GM18517 (cell line): ENCODE results near the gene RAPGEF3.

Source experiments
- ATAC-seq: cut with Tn5 transposase; IDR thresholded peaks from one replicate; pipeline ENCODE4 v1.9.1; 2021; ENCODE audit warnings: mild to moderate bottlenecking, moderate library complexity; ENCODE audit not compliant: unreplicated experiment

The RAPGEF3 gene

DNA sequence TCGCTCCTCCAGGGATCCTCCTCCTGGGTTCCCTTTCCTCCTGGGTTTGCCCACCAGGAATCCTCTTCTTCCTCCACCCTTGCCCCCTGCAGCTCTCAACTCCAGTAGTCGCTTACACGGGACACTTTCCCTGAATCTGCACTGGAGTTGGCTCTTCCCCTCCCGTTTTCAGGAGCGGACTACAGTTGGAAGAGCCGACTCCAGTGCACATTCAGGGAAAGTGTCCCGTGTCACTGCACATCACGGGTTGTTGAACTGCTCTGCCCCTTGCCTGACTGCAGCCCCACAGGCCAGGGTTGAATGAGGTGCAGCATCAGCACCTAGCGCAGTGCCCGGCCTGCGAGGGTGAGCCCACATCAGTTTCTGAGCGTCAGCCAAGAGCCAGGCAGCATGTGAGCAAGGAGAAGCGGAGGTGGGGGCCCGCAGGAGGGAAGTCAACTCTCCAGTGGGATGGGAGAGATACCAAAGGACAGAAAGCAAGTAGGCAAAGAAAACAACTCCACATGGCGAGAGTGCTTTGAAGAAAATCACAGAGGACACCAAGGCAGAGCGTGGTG, 13.1 kb downstream of the RAPGEF3 start:
- no peak for ATAC-seq

DNA sequence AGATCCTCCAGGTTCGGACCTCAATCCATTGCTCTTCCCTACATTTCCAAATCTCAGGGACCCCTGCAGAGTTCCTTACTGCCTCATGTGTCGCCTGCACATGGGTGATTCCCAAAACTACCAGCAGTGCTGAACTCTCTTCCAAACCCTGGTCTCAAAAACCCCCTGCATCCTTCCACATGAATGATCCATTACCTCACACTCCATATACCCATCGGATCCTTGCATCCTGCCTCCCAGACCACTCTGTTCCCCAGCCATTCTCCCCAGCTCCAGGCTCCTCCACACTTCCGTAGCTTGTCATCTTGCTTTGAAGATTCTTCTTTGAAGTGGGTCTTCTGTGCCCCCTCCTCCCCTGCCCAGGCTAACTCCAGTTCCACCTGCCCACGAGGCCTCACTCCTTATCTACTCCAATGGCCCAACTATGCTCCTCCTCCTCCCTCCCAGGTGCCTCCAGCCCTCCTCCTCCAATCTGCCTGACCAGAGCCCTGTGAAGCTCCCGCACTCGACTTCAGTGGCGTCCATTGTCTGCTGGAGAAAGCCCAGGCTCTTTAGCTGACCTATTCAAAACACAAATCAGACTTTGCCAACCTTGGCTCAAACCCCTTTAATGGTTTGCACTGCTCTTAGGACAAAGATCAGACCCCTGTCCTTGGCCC, 13.8 kb downstream of the RAPGEF3 start:
- ATAC-seq = no peak

DNA sequence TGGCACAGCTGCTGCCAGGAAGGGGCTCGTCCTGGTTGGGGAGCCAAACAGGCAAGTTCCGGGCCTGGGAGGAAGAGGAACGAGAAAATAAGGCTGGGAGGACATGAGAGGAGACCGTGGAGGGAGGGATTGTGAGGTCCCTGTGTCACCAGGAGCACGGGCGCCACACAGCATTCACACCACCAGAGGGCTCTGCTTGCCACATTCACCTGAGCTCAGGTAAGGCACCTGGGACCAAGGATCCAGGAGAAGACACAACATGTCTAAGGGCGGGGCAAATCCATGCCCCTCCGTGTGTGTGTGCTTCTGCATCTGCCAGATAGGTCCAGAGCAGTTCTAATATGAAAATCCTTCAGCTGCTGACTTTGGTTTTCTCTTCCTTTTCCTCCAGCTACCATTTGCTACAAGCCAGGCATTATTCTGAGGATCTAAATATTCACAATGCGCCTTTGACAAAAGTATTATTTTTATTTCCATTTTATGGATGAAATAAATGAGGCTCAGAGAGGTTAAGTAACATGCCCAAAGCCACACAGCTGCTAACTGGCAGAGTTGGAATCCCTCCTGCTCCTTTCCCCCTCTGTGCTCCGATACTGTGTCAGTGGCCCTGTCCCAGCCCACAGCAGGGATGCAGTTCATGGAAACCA, 14.6 kb downstream of the RAPGEF3 start:
- no peak for ATAC-seq

DNA sequence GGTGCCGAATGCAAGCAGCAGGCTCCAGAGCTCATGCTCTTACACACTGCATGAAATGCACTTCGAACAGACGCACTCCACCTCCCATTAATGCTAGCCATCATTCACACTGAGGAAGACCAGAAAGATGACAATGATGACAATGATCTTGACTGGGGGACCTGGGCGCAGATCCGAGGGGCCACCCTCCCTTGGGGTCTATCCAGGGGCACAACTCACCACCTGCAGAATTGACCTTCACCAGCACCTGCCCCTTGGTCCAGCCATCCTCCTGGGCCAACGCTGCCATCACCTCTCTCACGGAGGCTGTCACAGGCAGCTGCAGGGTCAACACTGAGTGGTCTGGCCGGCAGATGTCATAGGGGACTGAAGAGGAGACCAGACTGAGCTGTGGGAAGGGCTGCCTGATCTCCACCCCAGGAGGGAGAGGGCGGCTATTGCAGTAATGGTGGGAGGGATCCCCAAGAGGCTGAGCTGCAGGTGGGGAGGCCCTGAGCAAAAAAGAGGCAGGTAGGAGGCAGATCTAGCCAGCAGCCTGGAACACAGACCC, 15.3 kb downstream of the RAPGEF3 start:
- no peak for ATAC-seq

DNA sequence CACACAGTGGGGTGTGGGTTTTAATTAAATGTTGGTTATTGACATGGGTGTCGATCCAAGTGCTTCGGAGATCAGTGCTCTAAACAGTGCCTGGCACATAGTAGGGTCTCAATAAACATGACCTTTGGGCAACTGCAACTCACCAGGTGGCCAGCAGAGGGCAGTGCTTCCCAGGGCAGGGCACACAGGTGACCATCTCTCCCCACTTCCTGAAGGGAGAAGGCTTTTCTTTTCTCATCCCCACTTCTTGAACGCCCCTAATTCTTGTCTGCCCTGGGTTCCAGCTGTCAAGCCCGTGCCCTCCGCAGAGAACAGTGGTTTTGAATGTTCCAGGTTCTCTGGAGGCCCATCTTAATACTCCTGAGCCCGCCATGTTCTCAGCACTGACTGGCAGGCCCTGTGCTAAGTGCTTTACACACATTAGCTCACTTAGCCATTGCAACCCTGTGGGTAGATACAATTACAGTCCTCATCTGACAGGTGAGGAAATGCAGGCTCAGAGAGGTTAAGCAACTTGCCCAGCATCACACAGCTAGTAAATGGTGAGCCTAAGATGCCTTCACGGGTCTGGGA, 16.3 kb downstream of the RAPGEF3 start:
- no peak for ATAC-seq

DNA sequence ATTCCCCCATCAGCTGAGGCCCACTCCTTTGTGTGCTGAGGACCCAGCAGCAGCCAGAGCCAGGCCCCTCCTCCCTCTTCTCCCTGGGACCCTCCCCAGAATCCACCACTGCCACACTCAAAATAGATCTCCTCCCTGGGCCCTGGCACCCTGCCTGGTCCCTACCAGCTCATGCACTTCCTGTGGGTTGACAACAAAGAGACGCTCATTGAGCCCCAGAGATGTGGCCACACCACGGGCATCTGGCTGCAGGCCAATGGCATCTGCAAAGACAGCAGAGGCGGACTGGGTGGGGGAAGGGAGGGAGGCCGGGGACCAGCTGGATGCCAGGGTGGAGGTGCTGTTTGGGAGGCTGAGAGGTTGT, 17.4 kb downstream of the RAPGEF3 start:
- no peak for ATAC-seq

DNA sequence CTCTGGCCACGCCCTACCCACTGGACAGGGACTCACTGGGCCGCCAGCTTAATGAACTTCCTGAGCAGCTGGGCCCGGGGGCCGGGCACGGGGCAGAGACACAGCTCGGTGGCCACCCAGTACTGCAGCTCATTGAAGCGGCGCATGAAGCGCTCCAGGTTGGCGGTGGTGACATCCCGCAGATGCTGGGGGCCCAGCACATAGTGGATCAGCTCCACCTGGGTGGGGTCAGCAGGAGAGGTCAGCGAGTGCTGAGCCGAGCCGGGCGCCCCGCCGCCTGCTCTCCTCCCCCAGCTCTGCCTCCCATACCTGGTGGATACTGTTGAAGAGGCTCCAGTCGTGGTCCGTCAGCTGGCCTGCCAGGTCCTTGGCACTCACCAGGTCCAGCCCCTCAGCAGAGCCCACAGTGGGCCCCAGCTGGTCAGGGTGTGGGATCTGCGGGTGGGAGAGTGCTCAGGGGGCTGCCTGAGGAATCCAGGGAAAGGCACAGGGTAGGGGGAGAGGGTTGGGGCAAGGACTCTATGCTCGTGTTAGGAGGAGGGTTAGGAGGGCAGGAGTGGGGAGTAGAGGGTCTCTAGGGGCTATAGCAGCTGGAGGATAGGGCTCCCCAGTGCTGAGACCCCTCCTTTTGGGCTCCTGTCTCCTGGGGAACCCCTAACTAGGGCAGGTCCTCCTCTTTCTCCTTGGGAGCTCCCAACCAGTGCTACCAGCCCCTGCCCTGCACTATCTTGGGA, 17.9 kb downstream of the RAPGEF3 start:
- ATAC-seq = no peak

DNA sequence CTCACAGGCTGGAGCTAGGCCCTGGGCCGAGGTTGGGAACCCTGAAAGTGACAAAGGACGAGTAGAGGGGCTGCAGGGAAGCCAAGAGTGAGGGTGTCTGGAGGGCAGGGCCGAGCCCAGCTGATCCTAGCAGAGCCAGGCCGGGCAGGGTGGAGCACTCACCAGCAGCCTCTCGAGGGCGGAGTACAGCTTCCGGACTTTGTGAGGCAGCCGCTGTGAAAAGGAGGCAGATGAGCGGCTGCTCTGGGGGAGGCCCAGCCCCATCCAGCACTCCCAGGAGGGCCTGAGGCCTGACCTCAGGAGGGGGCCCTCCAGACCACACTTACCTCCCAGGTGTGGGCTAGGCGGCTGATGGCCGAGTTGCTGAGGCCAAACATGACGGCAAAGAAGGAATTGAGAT, 18.7 kb downstream of the RAPGEF3 start:
- ATAC-seq = peak; percentile 58

DNA sequence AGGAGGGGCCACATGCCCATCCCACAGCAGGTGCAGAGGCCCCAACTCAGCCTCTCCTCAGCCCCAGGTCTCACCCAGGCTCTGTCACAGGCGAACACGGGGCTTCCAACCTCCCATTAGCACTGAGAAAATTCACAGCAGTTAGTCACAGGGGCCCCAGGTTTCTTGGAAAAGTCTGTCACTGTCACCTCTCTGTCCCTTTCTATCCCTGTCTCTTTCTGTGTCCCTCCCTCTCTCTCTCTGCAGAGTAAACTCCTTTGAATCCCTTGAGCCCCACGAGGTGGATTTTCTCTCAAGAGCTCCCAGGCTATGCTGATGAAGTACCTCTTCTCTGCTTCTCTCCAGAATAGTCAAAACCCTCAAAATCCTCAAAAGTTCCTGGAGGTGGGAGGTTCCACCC, 19.4 kb downstream of the RAPGEF3 start:
- no peak for ATAC-seq

DNA sequence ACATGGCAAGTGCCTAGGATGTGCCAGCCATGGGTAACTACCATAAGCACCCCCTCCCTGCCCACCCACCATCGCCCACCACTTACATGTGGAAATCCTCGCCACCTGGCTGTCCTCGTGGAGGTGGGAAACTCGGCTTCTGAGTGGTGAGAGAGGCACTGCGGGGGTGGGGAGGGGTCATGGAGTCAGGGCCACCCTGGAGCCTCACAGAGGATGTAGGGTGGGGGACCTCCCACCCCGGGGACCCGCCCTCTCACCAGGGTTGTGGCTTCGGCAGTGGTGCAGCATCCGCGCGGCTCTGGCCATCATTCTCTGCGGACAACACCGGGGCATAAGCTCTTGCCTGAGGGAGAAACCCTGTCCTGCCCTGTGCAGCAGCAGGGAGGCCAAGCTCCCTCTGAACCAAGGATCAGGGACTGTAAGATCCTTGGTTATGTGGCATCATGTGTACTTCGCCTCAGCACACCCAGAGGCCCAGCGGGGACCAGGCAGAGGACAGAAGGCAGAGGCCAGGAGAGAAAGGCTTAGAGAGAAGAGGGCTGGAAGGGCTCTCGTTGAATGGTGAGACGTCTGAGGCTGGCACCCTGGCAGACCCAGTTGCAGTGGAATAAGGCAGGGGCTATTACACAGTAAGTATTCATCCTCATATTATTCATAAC, 20.6 kb downstream of the RAPGEF3 start:
- no peak for ATAC-seq

DNA sequence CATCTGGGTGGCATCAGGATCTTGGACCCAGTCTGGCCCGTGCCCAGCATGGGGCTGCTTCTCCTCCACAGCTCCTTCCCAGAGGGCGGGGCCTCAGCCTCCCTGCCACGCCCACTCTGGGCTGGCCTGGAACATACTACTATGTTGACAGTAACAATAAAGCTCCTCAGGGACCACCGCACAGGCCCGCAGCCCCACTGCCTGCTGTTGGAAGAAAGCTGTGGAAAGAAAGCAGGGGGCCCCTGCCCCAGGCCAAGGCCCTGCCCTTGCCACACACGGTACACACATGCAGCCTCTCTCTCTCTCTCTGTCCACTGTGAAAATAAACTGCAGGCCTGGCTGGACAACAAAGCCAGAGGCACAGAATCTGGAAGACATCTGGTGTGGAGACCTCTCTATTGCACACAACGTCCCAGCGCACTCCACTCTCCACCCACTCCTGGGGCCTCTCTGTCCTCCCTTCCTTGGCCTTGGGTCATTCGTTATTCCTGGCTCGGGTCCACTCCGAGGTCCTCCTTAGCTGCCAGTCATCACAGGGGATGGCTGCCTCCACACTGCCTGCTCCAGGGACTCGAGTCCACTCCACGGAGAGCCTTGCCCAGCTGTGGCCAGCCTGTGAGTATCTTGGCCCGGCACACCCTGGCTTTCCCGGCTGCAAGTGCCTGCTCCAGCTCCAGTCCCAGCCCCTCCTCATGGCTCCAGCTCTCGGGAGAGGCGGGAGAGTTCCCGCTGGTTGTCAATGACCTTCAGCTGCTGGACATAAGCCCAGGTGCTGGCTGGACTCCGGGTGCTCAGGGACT, 21.6 kb downstream of the RAPGEF3 start:
- ATAC-seq = no peak

DNA sequence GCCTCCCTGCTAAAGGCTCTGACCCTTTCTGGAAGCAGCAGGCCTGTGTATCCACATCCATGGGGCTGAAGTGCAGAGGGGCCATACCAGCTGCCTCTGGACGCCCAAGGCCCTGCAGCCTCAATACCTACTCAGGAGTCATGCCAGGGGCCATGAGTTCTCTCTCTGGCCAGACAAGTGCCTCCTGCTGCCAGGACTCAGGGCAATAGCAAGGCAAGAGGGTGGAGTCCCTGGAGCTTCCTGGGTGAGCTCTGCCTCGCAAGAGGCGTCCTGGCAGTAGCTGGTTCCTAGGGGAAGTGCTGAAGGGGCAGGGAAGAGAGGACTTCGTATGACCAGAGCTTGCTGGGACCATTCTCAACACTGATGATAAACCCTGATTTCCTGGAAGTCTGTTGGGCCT, 22.5 kb downstream of the RAPGEF3 start:
- no peak for ATAC-seq

DNA sequence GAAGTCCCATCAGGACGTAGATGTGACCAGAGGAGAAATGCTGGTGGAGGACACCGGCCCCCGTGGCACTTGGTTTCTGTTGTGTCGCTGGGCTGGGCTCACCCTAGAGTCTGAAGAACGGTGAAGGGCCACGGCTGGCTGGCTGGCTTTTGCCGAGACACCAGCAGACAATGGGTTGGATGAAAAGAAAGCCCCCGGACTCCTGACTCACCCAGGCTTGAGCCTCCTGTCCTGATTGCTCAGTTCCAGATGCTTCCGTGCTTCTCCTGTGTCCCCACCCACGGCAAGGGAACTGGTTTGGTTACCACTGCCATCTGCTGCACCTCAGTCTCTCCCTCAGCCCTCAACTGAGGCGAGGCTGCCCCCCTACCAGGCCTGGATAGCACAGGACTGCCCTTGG, 23.0 kb downstream of the RAPGEF3 start:
- ATAC-seq = no peak

DNA sequence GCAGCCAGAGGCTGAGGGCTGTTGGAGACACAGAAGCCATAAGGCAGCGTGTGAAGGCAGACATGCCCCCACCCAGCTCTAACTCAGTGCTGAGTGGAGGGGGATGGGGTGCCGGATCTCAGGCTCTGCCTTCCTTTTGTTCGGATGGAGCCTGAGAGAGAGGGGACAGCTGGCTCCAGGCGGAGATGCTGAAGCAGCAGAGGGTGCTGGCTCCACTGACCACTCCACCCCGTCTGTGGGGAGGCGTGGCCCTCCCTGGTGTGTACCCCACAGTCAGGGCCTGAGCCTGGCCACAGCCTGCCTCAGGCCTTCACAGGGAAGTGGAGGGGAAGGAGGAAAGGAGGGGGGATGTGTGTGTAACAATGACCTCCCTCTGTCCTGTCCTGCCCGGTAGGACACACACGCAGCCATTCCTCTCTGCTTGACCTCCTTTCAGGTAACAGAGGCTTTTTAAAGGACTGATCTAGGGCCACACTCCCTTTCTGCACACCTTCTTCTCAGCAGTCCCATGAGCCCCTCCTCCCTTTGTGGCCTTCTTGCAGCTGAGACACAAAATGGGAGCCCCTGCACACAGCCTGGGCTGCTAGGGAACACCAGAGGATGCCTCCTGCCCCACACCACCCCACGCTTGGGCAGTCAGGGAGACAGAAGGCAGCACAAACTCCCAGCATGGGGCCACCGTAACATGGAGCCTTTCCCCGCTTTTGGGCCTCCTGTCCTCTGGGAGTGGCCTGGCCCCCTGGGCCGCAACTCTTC, 23.8 kb downstream of the RAPGEF3 start:
- no peak for ATAC-seq

DNA sequence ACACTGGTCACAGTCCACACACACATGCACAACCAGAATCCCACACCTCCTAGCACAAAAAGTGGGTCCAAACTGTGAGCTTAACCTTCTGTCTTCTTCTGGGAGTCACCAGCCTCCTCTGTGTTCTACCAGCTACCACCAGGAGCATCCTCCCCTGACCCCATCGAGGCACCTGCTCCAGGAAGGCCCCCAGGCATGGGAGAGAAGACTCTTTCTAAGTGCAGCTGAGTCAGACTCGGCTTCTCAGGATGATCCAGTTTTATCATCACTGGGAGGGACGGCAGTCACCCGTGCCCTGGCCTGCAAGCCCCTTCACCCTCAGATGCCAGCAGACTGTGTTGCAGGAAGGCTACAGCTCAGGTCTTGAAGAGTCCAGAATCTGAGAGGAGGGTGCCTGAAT, 25.5 kb downstream of the RAPGEF3 start:
- no peak for ATAC-seq

DNA sequence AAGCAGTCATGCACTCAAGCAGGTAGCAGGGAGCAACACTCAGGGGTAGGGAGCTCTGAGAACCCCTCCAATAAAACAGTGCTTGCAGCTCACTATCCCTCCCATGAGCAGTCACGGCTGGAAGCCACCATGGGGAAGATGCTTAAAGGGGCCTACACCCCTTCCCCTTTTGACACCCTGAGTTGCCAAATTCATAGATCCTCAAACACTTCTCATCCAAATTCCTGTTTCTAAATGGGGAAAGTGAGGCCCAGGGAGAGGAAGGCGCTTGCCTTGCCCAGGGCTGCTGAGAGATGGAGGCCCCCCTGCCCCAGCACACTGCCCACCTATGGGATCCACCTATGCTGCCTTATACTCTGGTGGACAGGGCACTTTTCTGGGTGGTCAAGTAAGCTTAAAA, 26.2 kb downstream of the RAPGEF3 start:
- no peak for ATAC-seq

DNA sequence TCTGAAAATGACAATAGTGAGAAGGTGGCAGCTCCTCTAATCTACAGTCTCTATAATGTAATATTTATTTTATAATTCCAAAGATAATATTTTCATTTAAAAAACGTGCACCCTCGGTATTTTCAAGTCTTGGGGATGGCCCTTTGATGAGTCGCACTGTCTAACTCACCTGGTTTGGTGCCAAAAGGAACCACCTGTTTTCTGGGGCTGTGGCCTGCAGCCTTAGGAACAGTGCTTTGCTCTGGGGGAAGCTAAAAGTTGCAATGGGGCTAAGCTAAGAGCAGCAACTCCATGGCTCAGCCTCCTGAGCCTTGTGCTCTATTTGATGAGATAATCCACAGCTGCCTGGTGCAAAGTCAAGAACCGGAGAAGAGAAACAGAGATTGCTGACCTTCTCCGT, 27.0 kb downstream of the RAPGEF3 start:
- no peak for ATAC-seq

DNA sequence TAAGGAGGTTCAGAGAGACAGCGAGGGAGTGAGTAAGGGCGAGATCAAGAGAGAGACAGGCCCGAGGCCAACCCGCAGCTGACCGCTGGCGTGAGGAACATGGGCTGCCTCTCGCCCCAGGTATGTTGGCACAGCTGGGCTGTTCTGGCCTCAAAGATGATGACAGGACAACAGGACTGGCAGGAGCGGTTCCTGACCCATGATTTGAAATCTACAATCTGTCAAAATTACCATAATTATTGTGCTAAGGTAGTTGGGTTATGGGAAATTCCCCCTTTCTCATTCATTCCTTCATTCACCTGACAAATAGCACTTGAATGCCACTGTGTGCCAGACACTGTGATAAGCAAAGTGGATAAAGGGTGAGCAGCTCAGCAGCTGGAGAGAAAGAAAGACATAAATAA, 28.3 kb downstream of the RAPGEF3 start:
- ATAC-seq = no peak

DNA sequence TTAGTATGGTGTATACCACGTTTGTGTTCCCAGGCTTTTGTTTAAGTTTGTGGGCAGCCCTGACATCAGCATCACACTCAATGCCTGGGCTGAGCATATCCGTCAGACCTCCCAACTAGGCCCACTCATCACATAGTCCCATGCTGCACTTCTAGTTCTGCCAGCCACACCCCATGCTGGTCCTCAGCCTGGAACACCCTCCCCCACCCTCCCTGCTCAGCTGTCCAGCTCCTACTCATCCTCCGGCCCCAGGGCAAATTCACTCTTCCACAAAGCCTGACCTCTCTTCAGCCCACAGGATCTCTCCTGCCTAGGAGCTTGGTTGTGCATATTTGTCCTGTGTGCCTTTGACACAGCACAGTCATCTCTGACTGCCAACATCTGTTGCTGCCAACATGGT, 29.4 kb downstream of the RAPGEF3 start:
- ATAC-seq = no peak
